HG02943 (cell line): ENCODE results near the gene CALCB.
A peak's percentile ranks its signal among the peaks of the same experiment; 100 is the strongest.

ENCODE experiments used
- ATAC-seq: cut with Tn5 transposase; IDR thresholded peaks from one replicate; pipeline ENCODE4 v1.9.1; 2021; ENCODE audit warnings: mild to moderate bottlenecking, low read depth, moderate library complexity; ENCODE audit not compliant: unreplicated experiment

Gene CALCB

DNA sequence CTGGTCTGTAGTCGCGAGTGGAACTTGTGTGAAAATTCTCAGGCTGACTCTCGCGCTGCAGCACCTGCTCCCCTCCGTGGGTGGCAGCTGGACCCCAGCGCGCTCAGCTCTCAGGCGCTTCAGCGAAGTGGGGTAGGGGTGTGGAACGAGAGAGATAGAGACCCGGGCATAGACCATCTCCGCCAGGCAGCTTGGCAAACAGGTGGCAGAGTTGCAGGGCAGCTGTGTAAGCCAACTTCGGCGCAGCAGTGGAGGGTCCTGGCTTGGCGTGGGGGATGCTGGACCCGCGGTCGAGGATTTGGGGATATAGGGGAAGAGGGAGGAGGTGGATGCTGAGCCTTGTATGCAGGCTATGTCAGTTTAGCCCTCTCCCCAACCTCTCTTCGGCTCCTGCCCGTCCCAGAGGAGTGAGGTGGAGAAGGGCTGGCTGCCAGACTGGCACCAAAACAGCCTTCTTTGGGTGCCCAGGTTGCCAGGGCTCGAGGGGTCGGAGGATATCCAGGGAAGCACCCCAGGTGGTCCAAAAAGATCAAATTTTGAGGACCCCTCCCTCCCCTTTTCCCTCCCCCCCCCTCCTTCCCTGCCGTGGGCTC is 746 bp upstream of the CALCB start:
- no peak for ATAC-seq

DNA sequence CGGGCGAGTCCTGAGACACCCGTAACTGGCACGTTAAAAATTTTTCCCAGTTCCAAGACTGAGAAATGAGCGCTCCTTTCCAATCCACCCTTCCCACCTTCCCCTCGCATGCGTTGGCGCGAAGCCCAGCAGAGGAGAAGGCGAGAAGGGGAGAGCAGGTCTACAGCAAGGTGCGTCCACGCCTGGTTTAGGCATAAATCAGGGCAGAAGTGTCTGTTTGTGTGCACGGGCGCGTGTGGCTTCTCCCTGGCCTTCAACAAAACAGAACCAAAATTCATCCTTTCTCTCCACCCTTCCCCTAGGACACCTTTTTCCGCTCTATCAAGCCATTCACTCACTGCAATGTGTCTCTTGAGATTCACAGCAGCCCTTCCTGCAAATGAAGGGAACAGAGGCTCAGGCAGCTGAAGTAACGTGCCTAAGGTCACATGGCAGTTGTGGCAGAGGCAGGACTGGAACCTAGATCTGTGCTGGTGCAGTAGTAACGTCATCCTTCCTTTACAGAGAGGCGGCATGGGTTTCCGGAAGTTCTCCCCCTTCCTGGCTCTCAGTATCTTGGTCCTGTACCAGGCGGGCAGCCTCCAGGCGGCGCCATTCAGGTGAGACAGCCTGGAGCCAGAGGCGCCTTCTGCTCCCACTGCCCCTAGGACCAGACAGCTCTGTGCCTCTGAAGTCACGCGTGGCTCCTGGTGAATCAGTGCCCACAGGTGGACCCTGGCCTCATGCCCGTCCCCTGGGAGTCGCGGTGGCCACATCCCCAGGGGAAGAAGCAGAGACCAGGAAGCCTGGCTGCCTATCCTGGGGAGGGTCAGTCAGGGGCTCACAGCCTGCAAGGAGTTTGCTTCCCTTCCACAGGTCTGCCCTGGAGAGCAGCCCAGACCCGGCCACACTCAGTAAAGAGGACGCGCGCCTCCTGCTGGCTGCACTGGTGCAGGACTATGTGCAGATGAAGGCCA is 1.1 kb downstream of the CALCB start:
- ATAC-seq, result peak; percentile 90

DNA sequence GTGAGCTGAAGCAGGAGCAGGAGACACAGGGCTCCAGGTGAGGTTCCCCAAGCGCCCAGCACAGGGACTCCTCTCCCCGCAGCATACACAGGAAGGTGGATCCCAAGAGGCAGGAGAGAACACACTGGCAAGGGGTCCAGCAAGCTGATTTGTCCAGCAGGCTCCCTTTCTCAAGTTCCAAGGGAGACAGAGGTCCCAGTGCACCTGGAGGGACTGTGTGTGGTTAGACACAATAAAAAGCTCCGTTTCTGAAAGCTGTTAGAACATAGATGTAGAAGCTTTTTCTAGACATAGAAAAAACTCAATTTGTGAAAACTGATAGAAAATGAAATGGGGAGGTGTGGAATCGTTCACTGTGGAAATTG is 1.8 kb downstream of the CALCB start:
- peak; percentile 3 for ATAC-seq

- no peak for ATAC-seq
These were observed 17.8 kb downstream of the CALCB start for GRCh38 chr11:15091175-15091574.

DNA sequence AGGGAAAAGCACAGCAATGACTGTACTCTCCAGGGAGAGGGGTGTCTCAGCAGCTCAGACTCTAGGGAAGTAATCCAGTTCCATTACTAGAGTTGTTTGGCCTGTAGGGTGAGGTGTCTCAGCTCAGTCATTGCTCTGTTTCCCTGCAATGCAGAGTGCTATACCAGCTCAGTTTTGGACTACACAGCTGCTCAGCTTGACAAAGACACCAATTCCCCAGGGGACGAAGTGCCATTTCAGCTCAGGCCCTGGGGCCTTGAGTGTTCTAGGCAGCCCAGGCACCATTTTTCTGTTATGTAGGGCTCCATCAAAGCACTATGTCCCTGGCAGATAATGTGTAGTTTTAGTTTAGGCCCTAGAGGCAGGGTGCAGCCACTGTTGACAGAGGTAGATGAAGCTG is 18.2 kb downstream of the CALCB start:
- no peak for ATAC-seq

- ATAC-seq, result no peak
These were observed 20.0 kb downstream of the CALCB start for GRCh38 chr11:15093432-15093831.

DNA sequence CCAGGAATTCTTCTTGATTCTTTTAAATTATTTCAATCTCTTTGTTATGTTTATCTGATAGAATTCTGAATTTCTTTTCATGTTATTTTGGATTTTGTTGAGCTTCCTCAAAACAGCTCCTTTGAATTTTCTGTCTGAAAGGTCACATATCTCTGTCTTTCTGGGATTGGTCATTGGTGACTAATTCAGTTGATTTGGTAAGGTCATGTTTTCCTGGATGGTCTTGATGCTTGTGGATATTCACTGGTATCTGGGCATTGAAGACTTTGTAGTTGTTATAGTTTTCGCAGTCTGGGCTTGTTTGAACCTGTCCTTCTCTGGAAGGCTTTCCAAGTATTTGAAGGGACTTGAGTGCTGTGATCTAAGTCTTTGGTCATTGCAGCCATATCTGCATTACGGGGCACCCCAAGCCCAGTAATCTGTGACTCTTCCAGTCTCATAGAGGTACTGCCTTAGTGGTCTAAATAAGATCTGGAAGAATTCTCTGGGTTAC is 22.4 kb downstream of the CALCB start:
- ATAC-seq, result no peak

DNA sequence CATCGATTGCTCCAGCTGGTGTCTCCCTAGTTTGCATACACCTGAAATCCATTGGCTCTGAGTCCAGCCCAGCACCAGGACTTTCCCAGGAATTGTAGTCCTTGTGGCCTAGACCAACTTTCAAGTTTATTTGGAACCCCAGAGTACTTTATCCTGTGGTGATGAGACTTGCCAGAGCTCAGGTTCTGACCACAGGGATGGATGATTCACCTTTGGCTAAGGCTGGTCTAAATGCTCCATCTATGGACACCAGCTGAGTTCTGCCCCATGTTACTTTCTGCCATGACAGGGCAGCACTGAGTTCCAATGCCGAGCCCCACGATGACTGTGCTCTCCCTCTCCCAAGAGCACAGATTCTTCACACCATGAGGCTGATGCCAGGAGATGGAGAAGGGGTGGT is 24.0 kb downstream of the CALCB start:
- no peak for ATAC-seq

DNA sequence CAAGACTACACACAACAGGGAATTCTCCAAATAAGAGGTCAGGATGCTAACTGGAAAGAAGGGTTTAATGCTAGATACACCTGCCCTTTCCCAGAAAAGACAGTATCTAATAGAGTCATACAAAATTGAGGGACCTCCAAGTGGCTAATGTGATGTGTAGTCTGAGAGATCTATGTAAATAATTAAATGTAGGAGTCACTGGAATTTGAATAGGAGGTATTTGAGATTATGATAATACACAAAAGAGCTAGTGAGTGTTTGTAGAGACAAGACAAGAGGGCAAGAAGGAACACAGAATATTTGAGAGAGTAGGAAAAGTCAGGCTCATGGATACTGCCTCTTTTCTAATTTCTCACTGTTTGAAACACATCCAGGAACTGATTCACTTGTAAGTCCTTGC is 25.9 kb downstream of the CALCB start:
- no peak for ATAC-seq

- peak; percentile 68 for ATAC-seq
These were observed 27.8 kb downstream of the CALCB start for GRCh38 chr11:15101072-15101709.

DNA sequence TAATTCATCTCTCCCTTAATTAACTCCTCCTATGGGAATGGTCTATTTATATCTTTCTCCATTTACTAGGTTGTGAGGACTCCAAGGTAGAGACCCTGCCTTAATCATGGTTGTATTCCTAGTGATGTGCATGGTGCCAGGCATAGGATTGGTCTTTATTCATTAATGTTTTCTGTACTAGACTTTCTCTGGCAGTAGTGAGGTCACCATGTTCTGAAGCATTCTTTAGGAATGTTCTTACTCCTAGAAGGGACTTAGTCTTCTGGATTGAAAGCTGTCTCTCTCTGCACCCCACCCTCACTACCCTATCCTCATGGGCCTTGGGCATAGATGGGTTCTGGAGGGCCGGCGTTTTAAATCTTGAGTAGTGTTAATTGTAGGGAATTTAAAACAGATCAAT is 30.8 kb downstream of the CALCB start:
- ATAC-seq, result no peak

- ATAC-seq, result no peak
These were observed 33.0 kb downstream of the CALCB start for GRCh38 chr11:15106201-15106965.

DNA sequence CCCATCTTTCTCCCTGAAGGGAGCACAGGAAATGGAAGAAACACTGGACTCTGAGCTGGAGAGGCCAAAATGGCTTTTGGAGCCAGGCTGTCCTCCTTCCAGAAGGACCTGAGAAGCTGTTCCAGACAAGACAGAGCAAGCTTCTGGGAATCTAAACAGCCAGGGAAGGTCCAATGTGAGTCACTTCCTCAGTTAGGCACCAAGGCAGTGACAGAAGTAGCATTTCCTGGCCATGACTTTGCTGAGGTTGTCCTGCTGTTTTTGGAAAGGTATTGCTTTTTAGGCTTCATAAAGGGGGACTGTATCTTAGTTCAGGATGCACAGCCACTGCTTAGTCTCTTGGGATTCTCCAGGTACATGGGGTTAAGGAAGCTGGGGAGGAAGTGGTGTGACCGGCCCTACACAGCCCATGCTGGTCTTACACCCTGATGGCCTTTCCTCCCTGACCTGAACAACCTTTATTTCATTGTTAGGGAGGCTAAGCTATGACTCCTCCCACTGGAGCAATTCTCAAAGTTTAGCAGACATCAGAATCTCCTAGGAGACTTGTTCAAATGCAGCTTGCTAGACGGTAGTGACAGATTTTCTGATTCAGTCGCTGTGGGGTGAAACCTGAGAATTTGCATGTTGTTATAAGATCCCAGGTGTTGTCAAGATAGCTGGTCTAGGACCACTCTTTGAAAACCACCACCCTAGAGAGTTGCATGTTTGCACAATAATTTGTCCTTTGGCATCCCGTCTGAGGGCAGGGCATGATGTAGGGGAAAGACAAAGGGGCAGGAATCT is 34.5 kb downstream of the CALCB start:
- ATAC-seq, result peak; percentile 79

- no peak for ATAC-seq
These were observed 35.3 kb downstream of the CALCB start for GRCh38 chr11:15108592-15109130.

DNA sequence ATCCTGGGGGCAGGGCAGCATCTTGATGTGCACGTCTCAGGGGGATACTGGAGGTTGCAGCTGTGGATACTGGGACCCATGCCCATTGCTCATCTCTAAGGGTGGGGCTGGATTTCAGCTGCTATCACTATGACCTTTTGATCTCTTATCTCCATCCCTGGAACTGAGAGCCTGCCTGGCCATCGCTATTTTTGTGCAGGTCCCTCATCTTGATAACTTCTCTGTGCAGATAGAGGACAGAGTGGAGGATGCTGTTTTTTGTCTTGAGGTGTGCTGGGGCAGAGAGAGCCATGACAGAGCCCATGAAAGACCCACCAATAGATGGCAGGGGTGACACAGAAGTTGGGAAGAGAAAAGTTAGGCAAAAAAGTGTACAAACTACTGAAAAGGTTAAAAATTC is 36.2 kb downstream of the CALCB start:
- ATAC-seq, result no peak

DNA sequence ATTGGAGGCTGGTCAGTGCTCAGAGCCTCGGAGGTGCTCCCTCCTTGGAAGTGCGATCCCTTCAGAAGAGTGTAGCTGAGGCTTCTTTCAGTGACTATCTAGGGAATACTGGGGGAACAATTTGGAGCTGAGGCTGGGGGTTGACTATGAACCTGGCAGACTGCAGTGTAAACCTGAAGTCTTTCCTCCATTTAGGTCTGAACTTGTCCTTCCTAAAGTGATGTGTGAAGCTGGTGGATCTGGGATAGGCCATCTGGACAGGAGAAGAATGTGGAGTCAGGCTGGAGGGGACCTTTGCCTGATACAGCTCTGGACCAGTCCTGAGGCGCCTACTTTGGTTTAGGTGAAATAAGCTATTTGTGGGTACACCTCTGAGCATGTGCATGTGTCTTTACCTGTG is 37.8 kb downstream of the CALCB start:
- ATAC-seq, result no peak

DNA sequence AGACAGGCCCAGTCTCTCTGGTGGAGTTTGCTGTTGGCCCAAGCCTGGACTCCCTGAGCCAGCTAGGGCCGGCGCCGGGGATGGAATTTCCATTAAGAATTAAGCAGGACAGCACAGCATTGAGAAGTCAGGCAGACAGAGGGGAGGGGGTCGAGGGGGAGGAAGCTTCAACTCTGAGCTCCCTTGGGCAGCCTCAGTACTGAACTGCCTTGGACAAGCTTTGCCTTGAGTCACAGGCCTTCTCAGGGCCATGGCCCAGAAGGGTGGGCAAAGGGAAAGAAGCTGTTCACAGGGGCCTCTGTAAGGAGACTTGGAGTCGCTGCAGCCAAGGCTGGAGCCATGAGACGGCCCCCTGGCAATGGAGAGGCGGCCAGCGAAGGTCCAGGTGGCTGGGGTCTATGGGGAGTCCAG is 38.7 kb downstream of the CALCB start:
- ATAC-seq, result no peak

DNA sequence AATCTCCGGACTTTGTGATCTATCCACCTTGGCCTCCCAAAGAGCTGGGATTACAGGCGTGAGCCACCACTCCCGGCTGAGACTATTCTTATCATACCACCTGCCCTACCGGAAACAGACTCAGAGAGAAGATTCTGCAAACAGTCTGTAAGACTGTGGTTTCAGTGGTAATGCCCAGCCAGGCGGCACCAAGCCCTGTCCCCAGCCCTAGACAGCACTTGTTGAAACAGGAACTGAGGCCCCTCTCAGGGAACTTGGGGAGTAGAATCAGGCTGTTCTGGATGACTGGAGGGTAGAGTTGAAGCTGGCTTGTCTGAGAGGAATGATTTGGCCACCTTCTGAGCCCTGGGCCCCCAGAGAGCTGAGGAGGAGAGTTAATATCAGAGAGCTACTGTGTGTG is 40.0 kb downstream of the CALCB start:
- ATAC-seq, result peak; percentile 96
